Choroid plexus epithelial cell (primary cell): ENCODE data around the gene FAF2.

Experiments
- DNase-seq: peaks from one replicate; pipeline ENCODE4 v3.0.0-alpha.2; 2010; ENCODE audit warnings: low read depth
- H3K4me3 ChIP-seq: 2 replicates; pipeline ENCODE4 v1.5.1; 2011; ENCODE audit warnings: low read depth, mild to moderate bottlenecking, control low read depth, low read length, moderate library complexity
- CTCF ChIP-seq: conservative IDR thresholded peaks from 2 replicates; pipeline ENCODE4 v1.5.1; 2011; ENCODE audit warnings: low read depth, mild to moderate bottlenecking, control low read depth, inconsistent platforms, low read length, moderate library complexity

Gene FAF2

GRCh38 chr5:176446884-176447590 lies 1.1 kb upstream of the FAF2 start:
- H3K4me3 ChIP-seq = peak overlapping the region; percentile 85
- TF ChIP-seq CTCF = no peak
- DNase-seq = no peak

- no peak for DNase-seq
- TF ChIP-seq CTCF = peak; percentile 20
- H3K4me3 ChIP-seq = peak overlapping the region; percentile 85
These were observed 601 bp upstream of the FAF2 start for GRCh38 chr5:176447591-176447977.

- no peak for DNase-seq
- no peak for TF ChIP-seq CTCF
- H3K4me3 ChIP-seq = no peak overlapping the region
These were observed 1.9 kb downstream of the FAF2 start for GRCh38 chr5:176450077-176450476.

- no peak for TF ChIP-seq CTCF
- H3K4me3 ChIP-seq = no peak overlapping the region
- DNase-seq = no peak
These were observed 6.7 kb downstream of the FAF2 start for GRCh38 chr5:176454724-176455394.

- DNase-seq = no peak
- no peak overlapping the region for H3K4me3 ChIP-seq
- TF ChIP-seq CTCF = no peak
These were observed 10.8 kb downstream of the FAF2 start for GRCh38 chr5:176458904-176459561.

GRCh38 chr5:176461349-176461748 lies 13.2 kb downstream of the FAF2 start:
- no peak for TF ChIP-seq CTCF
- DNase-seq = no peak
- H3K4me3 ChIP-seq = no peak overlapping the region
